ENCODE results near the gene WNT1. TPM values are rescaled to one million over a fixed set of nuclear protein-coding genes. Genes with fewer than 3 reads are reported as not detected.

The WNT1 gene
- not detected for total RNA-seq

DNA sequence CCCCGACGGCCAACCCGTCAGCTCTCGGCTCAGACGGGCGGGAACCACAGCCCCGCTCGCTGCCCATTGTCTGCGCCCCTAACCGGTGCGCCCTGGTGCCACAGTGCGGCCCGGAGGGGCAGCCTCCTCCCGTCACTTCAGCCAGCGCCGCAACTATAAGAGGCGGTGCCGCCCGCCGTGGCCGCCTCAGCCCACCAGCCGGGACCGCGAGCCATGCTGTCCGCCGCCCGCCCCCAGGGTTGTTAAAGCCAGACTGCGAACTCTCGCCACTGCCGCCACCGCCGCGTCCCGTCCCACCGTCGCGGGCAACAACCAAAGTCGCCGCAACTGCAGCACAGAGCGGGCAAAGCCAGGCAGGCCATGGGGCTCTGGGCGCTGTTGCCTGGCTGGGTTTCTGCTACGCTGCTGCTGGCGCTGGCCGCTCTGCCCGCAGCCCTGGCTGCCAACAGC lies at the start of gene WNT1:
Gene WNT1, plus strand, starts transcription at position 32 of the 450 bp plus-strand sequence. Its CDS starts 329 bp downstream, at position 361.
- TF ChIP-seq, protein P1, sequence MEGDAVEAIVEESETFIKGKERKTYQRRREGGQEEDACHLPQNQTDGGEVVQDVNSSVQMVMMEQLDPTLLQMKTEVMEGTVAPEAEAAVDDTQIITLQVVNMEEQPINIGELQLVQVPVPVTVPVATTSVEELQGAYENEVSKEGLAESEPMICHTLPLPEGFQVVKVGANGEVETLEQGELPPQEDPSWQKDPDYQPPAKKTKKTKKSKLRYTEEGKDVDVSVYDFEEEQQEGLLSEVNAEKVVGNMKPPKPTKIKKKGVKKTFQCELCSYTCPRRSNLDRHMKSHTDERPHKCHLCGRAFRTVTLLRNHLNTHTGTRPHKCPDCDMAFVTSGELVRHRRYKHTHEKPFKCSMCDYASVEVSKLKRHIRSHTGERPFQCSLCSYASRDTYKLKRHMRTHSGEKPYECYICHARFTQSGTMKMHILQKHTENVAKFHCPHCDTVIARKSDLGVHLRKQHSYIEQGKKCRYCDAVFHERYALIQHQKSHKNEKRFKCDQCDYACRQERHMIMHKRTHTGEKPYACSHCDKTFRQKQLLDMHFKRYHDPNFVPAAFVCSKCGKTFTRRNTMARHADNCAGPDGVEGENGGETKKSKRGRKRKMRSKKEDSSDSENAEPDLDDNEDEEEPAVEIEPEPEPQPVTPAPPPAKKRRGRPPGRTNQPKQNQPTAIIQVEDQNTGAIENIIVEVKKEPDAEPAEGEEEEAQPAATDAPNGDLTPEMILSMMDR (IDR thresholded peaks at IDR 0.05) = no peak
- 1% methylated on average over 41 of the region's 45 CpGs; no CpG with 5 or more reads in 1 of the 2 donors for WGBS, 2 donors
- DNase-seq (peak in 1 of 4 donors; percentile 38), ATAC-seq (peak; percentile 32)
- intact Hi-C loops (cut with DNase I) = no loop called here
- no peak within 1 kb of the TSS for H3K4me3 ChIP-seq
- no peaks in the 10 kb centered on the region for H3K36me3 ChIP-seq (replicated peaks in 1 of 2; ENCODE audit: insufficient read depth in 1 of 2, low read depth in 2 of 2)
- H3K27ac ChIP-seq = no peak within 1 kb of the TSS
- H3K9me3 ChIP-seq = no peaks in the 10 kb centered on the region
- peaks cover 43% of the 10 kb centered on the region for H3K4me1 ChIP-seq
- peaks cover 0 to 43% of the 10 kb centered on the region in 2 donors for H3K27me3 ChIP-seq

DNA sequence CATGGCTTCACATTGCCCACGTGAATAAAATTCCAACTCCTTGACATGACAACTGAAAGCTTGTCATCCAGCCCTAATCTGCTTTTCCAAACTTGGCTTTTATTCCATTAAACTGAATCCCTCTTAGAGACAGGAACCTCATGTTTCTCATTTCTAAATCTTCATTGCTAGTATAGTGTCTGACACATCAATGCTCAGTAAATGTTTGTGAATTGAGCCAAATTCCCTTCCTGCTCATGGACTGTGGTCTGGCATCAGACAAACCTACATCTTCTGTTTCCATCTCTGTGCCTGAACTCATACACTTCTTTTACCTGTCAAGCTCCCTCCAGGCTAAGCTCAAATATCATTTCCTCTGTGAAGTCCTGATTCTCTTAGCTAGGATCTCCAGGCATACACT lies 48.6 kb upstream of the WNT1 start:
- ATAC-seq = no peak
- intact Hi-C loops (cut with DNase I) = no loop called here
- no peak for TF ChIP-seq POLR2A (IDR thresholded peaks at IDR 0.05)

GRCh38 chr12:48930475-48930874 lies 47.6 kb upstream of the WNT1 start:
- 80 to 81% methylated on average over 4 of the region's 4 CpGs for WGBS, 2 donors
- no peak overlapping the region for H3K4me3 ChIP-seq

More for the DNA sequence above, 48.6 kb upstream of the WNT1 start:
- H3K4me3 ChIP-seq = no peak overlapping the region
- peaks cover 6% of the 10 kb centered on the region for H3K4me1 ChIP-seq
- DNase-seq = no peak
- H3K36me3 ChIP-seq (replicated peaks in 1 of 2; ENCODE audit: insufficient read depth in 1 of 2, low read depth in 2 of 2) = peaks cover 0 to 7% of the 10 kb centered on the region in 2 donors
- no peaks in the 10 kb centered on the region for H3K9me3 ChIP-seq
- H3K27me3 ChIP-seq = no peaks in the 10 kb centered on the region
- no peak overlapping the region for H3K27ac ChIP-seq
- WGBS, 2 donors = 92 to 94% methylated on average over 1 of the region's 1 CpG

GRCh38 chr12:48932878-48933277 lies 45.2 kb upstream of the WNT1 start:
- 46 to 90% methylated on average over 2 of the region's 2 CpGs for WGBS, 2 donors
- Histone ChIP-seq H3K27ac (no peak overlapping the region), H3K4me3 (no peak overlapping the region), H3K4me1 (no peaks in the 10 kb centered on the region), H3K9me3 (no peaks in the 10 kb centered on the region), H3K27me3 (no peaks in the 10 kb centered on the region), H3K36me3 (replicated peaks in 1 of 2; ENCODE audit: insufficient read depth in 1 of 2, low read depth in 2 of 2) (peaks cover 0 to 7% of the 10 kb centered on the region in 2 donors)
- DNase-seq (no peak), ATAC-seq (no peak)
- TF ChIP-seq, protein P1 (IDR thresholded peaks at IDR 0.05) = no peak
- TF ChIP-seq POLR2A (IDR thresholded peaks at IDR 0.05) = no peak
- intact Hi-C loops (cut with DNase I) = loop anchor here (10.0 kb wide), 1 partner anchor 78 kb away; the partner anchor contains the start of gene DDX23

More at GRCh38 chr12:48930475-48930874, 47.6 kb upstream of the WNT1 start:
- no peaks in the 10 kb centered on the region for H3K27me3 ChIP-seq
- ATAC-seq (no peak), DNase-seq (no peak)
- H3K27ac ChIP-seq = no peak overlapping the region
- intact Hi-C loops (cut with DNase I) = loop anchor here (10.0 kb wide), 1 partner anchor 76 kb away; the partner anchor contains the start of gene DDX23
- peaks cover 0 to 7% of the 10 kb centered on the region in 2 donors for H3K36me3 ChIP-seq (replicated peaks in 1 of 2; ENCODE audit: insufficient read depth in 1 of 2, low read depth in 2 of 2)
- H3K9me3 ChIP-seq = no peaks in the 10 kb centered on the region
- peaks cover 4% of the 10 kb centered on the region for H3K4me1 ChIP-seq
- TF ChIP-seq POLR2A (IDR thresholded peaks at IDR 0.05) = no peak
- TF ChIP-seq, protein P1 (IDR thresholded peaks at IDR 0.05) = no peak

DNA sequence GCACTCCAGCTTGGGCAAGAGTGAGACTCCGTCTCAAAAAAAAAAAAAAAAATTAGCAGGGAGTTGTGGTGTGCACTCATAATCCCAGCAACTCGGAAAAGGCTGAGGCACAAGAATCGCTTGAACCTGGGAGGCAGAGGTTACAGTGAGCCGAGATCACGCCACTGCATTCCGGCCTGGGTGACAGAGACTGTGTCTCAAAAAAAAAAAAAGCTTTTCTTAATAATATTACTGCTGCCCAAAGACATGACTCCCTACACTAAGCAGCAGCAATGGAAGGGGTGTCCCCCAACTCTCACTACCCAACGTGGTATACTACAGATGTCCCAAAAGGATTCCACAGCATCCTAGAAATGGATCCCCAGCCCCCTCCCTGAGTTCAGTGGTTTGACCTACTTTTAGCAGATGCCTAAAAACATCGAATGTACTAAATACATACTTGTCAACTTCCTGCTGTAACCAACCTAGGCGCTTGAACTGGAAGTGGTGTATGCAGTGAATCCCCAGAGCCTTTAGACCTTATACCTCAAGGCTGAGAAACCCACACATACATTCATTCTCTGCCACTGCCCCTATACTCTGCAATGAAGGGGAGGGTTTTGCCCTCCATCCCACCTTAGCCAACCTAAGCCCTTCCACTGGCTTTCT lies 44.3 kb upstream of the WNT1 start:
- DNase-seq = no peak
- no peaks in the 10 kb centered on the region for H3K4me1 ChIP-seq
- TF ChIP-seq, protein P1 (IDR thresholded peaks at IDR 0.05) = no peak
- TF ChIP-seq POLR2A (IDR thresholded peaks at IDR 0.05) = no peak
- 80 to 91% methylated on average over 9 of the region's 9 CpGs for WGBS, 2 donors
- intact Hi-C loops (cut with DNase I) = loop anchor here (10.0 kb wide), 1 partner anchor 79 kb away; the partner anchor contains the start of gene DDX23
- no peaks in the 10 kb centered on the region for H3K9me3 ChIP-seq
- ATAC-seq = no peak
- H3K36me3 ChIP-seq (replicated peaks in 1 of 2; ENCODE audit: insufficient read depth in 1 of 2, low read depth in 2 of 2) = peaks cover 0 to 7% of the 10 kb centered on the region in 2 donors
- H3K27ac ChIP-seq = no peak overlapping the region
- no peaks in the 10 kb centered on the region for H3K27me3 ChIP-seq
- no peak overlapping the region for H3K4me3 ChIP-seq
